HG03521 (cell line): ENCODE results near the gene SPDL1.

Experiments
- ATAC-seq: cut with Tn5 transposase; IDR thresholded peaks from one replicate; pipeline ENCODE4 v1.9.1; 2021; ENCODE audit warnings: mild to moderate bottlenecking, moderate library complexity; ENCODE audit not compliant: unreplicated experiment

SPDL1 gene

DNA sequence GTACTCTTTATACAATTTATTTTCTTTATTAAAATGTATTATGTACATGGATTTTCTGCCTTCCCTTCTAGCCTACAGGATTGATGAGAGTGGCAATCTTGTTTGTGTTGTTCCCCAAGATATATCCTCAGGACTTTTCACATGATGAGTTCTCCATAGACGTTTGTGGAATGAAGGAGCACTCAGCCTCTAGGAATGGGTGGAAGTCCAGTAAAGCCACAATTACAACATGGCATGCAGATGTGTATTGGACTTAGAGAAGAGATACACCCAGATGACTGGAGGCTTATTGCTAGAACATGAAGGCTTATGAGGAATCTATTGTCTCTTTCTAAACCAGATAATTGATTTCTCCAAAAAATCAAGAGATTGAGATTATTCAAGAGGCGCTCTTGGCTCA lies 45.3 kb downstream of the SPDL1 start:
- no peak for ATAC-seq

DNA sequence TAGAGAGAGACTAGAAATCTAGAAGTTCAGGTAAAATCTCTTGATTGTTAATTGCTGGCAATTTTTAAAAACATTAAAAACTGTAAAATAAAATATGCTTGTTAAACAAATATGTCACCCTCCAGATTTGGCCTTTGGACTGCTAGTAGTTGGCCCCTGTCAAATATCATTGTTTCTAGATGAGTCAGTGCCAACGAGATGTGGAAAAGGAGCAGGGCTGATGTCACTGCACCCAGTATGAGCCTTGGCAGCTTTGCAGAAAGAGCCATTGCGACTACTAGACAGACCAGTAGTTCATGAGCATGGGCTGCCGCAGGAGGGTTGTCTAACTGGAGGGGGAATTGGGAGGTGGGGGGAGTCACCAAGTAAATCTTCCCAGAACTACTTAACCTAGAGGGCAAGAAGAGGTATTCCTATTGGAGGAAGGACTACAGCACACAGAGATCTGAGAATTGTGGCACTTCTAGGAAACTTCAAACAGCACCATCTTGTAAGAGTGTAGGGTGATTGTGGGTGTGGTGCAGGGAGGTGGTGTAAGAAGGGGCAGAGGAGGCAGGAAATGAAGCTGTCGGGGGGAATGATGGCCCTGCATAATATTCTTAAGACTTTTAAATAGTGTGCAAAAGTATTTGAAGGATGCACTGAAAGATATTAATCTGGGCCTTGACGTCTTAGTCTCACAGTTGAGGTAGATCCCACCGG lies 46.4 kb downstream of the SPDL1 start:
- ATAC-seq, result no peak

DNA sequence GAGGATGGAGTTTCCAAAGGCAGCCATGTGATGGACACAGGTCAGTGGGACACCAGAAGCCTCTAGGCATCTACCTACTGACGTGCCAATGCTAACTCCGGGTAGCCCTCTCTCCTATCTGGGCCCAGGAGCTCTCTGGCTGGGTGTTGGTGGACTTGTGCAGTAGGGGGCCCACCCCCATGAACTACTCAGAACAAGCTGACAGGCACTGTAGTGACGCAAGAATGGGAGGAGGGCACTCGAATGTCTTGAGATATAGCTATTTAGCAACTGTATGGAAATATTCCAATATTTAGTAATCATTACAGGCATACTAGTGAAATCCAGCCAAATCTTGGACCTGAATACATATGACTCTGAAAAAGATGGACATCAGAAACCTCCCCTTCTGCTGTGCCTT lies 47.8 kb downstream of the SPDL1 start:
- no peak for ATAC-seq

DNA sequence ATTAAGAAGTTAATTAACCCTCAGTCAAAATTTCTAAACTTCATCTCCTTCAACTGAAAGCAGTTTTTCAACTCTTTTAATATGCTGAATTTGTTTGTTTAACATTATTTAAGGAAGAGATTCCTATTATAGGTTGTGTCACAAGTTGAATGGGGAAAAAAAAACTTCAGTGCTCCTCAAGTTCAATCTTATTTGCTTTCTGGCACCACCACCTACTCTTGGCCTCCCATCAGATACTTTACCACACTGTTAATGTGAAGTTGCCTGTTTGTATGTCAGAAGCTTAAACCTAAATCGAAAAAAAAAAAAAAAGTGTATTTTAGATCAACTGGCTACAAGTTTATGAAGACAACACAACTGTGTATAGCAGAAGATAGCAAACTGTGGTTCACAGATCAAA lies 49.4 kb downstream of the SPDL1 start:
- ATAC-seq, result no peak

DNA sequence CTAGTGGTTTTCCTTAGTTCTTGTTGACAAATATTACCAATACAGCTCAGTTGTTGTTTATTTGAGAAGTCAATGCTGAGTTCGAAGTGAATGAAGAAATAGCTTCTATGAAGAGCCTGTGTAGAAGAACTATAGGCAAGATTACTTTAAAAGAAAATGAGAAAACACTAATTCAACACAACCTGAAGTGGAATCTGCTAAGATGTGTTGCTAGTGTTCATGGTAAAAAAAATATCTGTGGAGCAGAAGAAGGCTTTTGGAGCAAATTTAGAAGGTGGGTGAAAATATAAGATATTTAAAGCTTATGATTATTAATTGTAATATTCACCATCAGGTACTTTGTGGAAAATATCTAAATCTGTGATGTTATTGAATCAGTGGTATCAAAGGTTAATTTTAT lies 51.0 kb downstream of the SPDL1 start:
- ATAC-seq, result no peak

DNA sequence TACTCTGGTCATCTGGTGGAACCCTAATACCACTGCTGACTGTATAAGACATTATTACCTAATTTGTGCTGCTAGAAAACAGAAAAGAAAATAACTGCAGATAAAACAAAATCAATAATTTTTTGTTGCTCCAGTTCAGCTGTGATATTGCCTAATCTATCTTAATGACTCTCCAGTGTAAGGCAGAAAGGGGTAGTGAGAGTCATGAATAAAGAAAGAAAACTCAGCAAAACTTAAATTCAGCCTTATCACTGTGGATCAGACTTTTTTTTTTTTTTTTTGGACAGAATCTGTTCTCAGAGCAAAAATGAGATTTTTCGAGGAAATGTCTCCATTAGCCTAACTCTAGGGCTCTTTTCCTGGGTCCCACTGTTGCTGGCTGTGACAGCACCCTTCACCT lies 52.4 kb downstream of the SPDL1 start:
- no peak for ATAC-seq

DNA sequence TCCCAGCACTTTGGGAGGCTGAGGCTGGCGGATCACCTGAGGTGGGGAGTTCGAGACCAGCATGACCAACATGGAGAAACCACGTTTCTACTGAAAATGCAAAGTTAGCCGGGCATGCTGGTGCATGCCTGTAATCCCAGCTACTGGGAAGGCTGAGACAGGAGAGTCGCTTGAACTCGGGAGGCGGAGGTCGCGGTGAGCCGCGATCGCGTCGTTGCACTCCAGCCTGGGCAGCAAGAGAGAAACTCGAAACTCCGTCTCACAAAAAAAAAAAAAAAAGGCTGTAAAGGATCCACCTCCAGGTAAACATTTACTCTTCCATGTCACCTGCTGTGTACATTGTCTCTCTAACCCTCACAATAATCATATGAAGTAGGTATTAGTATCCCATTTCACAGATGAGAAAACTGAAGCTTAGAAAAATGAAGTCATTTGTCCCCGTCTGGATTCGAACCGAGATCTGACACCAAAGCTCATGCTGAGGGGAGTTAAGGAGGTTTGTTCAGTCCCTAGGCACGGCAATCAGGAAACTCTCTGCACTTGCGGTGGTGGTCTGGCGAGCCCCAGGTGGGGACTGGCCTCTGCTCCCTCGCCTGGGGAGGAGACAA lies 53.0 kb downstream of the SPDL1 start:
- no peak for ATAC-seq

DNA sequence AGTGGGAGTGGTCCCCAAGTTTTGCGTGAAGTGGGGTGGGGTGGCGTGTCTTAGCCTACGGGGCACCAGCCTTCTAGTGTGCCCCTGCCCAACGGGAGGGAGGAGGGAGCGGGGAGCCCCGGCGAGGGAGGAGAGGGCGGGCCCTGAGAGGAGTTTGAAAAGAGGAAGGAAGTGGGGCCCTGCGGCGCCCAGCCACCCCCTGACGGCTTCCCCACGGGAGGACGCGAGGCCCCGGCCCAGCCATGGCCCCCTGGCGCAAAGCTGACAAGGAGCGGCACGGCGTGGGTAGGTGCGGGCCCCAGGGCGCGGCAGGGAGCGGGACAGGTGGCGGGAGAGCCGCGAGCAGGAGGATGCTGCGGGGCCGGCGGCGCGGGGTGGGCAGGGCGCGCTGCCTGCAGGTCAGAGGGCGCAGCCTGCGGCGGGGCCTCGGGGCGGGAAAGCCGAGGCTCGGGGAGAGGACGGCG lies 53.5 kb downstream of the SPDL1 start, which contains the start of gene DOCK2:
TSS of gene DOCK2 (plus strand) at position 191 of the 464 bp plus-strand sequence. CDS start at position 243, 52 bp downstream.
- ATAC-seq, result peak; percentile 86

DNA sequence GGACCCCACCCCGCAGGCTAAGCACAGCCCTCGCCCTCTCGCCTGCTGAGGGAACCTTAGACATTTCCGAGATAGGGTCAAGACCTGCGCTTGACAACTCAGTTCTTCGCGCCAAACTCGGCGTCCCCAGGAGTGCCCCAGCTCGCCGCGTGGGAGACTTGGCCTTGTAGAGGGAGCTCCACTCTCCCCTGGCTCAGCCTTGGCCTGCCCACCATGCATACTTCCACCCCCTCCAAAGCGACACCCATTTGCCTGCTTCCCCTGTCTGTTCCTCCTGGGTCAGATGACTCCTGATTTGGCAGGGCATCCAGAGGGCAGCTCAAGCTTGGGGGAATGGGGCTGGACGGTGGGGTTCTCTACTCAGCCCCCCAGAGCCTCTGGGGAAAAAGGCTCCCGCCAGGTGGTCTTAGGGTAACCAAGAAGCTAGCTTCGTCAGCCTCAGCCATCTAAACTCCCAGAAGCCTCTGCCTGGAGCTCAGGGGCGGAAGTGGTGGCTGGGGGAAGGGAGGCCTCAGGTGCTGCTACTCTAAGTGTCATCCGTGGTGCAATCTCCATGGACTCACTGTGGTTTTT lies 54.1 kb downstream of the SPDL1 start:
- ATAC-seq, result peak; percentile 43

DNA sequence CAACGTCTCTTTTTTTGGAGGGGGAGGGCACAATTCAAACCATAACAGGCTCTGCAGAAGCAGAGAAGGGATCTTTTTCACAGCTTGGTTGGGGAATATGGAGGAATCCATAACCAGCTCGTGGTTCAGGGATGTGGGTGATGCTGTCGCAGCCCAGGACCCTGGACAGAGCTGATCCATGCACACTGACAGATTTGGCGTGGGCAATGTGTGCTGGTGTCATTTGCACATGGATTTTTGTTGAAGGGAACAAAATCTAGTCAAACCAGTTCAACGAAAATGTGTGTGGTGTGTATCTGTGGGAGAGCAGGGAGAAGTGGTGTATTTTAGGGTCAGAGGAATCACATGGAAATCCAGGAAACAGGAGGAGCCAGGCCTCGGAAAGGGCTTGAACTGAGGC lies 57.7 kb downstream of the SPDL1 start:
- no peak for ATAC-seq

DNA sequence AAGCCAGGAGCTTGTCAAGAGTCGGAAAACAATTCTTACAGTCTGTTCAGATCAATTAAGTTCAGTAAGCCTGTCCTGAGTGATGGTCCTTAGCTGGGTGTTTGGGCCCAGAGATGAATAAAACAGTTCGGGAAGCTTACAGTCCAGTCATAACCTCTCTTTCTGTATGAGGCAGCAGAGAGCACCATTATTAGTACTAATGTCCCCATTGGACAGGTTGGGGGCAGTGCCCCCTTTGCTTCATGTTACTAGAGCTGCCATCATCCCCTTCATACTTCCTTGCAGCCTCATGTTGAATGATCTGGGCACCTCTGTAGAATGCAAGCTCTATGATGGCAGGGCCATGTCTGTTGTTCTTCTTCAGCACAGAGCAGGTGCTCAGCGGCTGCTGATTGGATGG lies 63.3 kb downstream of the SPDL1 start:
- ATAC-seq, result no peak

DNA sequence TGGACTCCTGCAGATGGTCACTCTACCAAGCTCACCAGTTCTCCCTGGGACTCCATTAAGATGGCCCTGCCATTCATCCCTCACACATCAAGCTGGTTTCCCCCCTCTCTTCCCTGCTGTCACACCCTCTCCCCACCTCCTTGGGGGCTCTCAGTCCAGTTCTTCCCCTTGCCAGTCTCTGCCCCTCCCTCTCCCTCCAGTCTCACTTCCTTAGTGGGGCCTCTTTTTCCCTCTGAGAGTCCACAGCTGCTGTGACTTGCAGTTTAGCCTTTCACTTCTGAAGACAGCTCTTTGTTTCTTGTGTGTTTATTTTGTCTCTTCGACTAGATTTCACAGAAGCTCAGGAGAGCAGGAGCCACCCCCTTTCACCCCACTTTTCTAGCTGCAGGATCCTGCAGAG lies 64.0 kb downstream of the SPDL1 start:
- ATAC-seq, result peak; percentile 32

DNA sequence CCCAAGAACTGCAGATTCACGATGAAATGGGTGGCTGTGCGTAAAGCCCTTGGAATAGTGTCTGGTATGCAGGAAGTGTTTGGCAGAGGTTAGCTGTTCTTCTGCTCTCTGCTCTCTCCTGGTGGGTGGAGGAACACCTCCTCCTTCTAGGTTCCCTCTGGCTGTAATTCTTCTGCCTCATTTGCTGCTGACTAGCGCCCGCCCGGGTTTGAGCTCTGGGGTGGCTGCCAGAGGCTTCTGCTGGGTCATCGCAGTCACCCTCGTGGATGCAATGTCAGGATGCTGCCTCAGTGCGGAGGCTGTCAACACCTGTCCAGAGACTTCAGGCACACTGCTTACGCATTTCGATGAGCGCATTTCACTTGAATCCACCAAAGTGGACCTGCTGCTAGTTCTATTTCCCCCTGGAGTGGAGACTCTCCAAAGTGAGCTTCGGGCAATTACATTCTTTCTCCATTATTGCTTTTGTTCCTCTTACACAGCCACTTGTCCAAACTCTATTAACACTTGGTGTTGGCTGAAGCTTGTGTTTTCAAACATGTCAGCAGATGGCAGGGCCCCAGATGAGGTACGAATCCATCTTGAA lies 65.2 kb downstream of the SPDL1 start:
- no peak for ATAC-seq

DNA sequence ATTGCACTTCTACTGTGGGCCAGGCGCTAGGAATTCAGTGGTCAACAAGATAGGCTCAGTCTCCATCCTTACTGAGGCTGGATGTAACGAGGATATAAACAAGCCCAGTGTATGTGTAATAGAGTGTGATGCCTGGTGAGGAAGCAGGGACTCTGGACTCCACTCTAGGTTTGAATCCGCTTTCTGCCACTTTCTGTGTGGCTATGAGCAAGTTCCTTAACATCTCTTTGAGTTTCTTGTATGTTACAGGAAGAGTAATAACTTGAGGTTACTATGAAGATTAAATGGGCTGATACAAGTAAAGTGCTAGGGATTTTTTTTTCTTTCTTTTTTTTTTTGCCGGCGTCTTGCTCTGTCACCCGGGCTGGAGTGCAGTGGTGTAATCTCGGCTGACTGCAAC lies 65.9 kb downstream of the SPDL1 start:
- no peak for ATAC-seq

DNA sequence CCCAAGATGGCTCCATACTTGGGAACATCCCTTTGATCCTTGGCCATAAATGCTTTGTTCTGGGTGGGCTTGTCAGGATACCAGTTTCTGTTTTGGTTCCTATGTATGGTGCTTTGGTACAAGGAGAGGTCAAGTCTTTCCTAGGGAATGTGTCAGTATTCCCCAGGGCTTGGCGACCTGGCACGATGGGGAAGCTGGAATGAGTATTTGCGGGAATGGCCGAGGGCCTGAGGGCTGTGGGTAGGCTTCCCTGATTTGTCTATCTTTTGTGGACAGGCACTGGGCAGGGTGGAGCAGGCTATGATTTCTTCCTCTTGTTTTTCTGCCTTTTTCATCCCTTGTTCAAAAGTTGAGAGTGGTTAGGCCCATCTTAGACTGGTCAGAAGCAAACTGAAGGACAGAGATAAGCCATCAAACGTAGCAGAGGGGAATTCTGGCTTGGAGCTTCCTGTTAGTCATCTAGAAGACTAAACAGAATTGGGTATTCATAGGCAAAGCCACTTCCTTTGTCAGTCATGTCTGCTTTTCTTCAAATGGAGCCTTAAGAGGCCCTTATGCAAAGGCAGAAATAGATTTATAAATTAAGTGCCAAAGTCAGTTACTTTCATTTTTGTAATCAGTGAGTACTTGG lies 67.2 kb downstream of the SPDL1 start:
- ATAC-seq, result peak; percentile 28

DNA sequence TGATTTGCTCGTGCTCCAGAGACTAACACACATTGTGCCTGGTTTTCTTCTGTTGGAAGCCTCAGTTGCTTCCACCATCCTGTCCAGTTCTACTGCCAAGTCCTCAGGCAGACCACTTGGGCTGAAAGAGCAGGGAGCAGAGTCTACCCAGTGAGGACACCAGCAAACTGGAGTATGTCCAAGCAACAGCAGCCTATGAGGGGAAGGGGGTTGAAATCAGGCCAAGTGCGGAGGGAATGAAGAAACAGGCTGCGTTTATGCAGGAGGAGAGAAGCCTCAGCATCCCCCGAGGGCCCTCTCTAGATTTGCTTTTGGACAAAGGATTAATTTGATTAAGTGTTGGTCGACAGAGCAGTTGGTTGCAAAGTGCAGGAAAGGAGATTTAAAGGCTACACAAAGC lies 68.0 kb downstream of the SPDL1 start:
- ATAC-seq, result no peak

DNA sequence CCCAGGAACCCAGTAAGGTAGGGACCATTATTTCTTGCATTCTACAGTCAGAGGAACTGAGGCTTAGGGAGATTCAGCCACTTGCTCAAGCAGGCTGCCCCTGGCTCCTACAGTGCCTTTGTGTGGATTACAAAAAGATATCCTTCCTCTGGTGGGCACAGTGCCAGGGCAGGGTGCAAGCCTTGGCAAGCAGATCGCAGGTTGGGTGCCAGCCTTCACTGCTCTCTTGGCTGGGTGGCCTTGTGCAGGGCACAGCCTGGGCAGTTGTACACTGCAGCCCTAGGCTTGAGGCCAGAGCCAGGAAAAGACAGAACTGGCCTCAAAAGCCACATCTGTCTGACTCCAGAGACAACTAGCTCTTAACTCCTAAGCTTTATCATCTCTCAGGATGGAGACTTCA lies 68.5 kb downstream of the SPDL1 start:
- no peak for ATAC-seq

DNA sequence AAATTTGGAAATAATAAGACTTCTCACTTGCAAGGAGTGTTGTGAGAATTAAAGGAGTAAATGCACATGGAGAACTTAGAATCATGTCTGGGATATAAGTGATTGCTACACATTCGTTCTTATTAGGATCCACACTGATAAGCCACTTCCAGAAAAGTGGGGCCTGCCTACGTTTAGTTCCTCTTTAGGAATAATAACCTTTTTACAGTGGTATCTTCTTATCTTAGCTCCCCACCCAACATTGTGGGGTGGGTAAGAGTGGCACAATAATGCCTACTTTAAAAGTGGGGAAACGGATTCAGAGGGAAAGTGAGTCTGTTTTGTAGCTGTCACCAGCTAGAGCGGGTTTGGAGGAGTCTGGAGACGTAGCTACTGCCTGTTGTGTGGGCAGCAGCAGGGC lies 69.5 kb downstream of the SPDL1 start:
- no peak for ATAC-seq
